Gastrocnemius medialis (tissue), 4 donors: ENCODE measurements around the gene CROCC.

Experiments used
- POLR2A ChIP-seq, 2 donors: fragments of 450-650 bp; IDR thresholded peaks; one replicate each; pipeline ENCODE4 v1.6.1; 2017; ENCODE audit warnings: antibody characterized with exemption in 2 of 2, mild to moderate bottlenecking in 2 of 2, moderate library complexity in 2 of 2
- TF ChIP-seq, protein P1 (sequence below), 5 experiments: fragments of 450-650 bp in 3 of 5; fragments of 200-600 bp in 2 of 5; sonication (generic) in 2 of 5; IDR thresholded peaks in 4 of 5; conservative IDR thresholded peaks in 1 of 5; 1 replicate in 4 of 5; 2 replicates in 1 of 5; pipeline ENCODE4 v1.5.1; 2016 to 2019; ENCODE audit warnings: antibody characterized with exemption in 5 of 5, mild to moderate bottlenecking in 3 of 5, moderate library complexity in 3 of 5

DNA sequence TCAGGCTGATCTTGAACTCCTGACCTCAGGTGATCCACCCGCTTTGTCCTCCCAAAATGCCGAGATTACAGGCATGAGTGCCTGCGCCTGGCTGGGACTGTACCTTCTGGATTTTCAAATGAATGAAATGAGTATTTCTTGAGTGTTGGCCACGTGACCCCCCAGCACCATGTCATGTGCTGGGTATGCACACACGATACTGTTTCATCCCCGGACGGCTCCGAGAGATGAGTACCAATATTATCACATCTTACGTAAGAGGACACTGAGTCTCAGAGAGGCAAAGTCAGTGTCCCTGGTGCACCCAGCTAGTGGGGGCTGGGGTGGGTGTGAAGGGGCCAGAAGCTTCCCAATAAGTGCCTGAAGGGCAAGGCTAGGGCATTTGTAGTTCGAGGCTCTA, 780 bp upstream of the CROCC start:
- TF ChIP-seq POLR2A (IDR thresholded peaks at IDR 0.05): no peak
- TF ChIP-seq, protein P1, sequence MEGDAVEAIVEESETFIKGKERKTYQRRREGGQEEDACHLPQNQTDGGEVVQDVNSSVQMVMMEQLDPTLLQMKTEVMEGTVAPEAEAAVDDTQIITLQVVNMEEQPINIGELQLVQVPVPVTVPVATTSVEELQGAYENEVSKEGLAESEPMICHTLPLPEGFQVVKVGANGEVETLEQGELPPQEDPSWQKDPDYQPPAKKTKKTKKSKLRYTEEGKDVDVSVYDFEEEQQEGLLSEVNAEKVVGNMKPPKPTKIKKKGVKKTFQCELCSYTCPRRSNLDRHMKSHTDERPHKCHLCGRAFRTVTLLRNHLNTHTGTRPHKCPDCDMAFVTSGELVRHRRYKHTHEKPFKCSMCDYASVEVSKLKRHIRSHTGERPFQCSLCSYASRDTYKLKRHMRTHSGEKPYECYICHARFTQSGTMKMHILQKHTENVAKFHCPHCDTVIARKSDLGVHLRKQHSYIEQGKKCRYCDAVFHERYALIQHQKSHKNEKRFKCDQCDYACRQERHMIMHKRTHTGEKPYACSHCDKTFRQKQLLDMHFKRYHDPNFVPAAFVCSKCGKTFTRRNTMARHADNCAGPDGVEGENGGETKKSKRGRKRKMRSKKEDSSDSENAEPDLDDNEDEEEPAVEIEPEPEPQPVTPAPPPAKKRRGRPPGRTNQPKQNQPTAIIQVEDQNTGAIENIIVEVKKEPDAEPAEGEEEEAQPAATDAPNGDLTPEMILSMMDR (IDR thresholded peaks at IDR 0.05 in 4 of 5, conservative IDR thresholded peaks at IDR 0.05 in 1 of 5): no peak
